ENCODE results near the gene TMEM45B. TPM values are rescaled to one million over a fixed set of nuclear protein-coding genes. Genes with fewer than 3 reads are reported as not detected.
"Not testable (repeated sequence)": the region's sequence is repeated elsewhere in the genome, so short reads cannot be mapped to it uniquely, and the experiment has no call there.

Gene TMEM45B
- 10 to 100 TPM; 59.9 to 90.6 TPM for polyA plus RNA-seq

DNA sequence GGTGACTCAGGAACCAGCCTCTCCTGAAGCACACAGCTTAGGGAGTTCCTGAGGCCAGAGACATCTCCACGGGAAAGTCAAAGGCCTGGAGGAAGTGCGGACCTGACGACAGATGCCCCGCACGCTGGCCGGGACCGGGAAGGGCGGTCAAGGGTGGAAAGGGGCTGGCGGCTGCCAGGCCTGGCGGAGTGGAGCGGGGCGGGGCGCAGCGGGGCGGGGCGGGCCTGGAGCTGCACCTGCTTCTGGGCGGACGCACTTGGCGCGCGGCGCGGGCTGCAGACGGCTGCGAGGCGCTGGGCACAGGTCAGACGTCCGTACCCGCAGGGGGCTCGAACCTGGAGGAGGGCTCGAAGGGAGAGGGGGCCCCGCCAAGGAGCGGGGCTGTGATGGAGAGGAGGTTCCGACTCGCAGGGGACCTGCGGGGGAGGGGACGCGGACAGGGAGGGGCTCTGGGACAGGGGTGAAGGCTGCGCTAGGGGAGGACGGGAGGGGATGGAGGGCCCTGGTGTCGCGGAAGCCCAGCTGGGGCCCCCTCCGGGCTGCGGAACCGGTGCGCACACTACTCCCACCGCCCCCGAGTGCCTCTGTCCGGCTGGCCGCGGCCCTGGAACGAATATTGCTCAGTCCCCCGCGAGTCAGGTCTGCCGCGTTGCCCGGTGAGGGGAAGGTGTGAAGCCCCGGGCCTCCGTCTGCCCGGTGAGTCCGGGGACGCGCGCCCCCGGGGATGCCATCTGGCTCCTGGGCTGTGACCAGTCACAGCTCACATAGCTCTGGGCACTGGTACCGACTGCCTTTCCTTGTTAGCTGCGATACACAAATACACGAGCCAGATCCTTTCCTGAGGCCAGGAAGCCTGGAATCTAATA lies at the start of gene TMEM45B:
TSS of gene TMEM45B (plus strand) at position 253 of the 866 bp plus-strand sequence. CDS start 36,635 bp downstream, outside the sequence.
- H3K4me1 ChIP-seq (ENCODE audit: control insufficient read depth in 2 of 2, insufficient read depth in 2 of 2, low read length in 1 of 2), result no peaks in the 10 kb centered on the region
- 3 to 4% methylated on average over 42 to 68 of the region's 68 CpGs for WGBS, 2 donors
- no peaks in the 10 kb centered on the region for H3K36me3 ChIP-seq (ENCODE audit: control insufficient read depth in 2 of 2, insufficient read depth in 2 of 2, low read length in 1 of 2)
- H3K27ac ChIP-seq (ENCODE audit: low read depth in 2 of 2, low read length in 1 of 2), result peak within 1 kb of the TSS in 1 of 2 donors; percentile 87
- no peaks in the 10 kb centered on the region for H3K9me3 ChIP-seq (ENCODE audit: control insufficient read depth in 2 of 2, insufficient read depth in 1 of 2, low read depth in 1 of 2, low read length in 1 of 2)
- peak within 1 kb of the TSS; percentile 56 to 85 for H3K4me3 ChIP-seq (ENCODE audit: low read depth in 1 of 2, low read length in 2 of 2)
- no peaks in the 10 kb centered on the region for H3K27me3 ChIP-seq (ENCODE audit: control insufficient read depth in 1 of 2, insufficient read depth in 2 of 2, low read length in 2 of 2)

DNA sequence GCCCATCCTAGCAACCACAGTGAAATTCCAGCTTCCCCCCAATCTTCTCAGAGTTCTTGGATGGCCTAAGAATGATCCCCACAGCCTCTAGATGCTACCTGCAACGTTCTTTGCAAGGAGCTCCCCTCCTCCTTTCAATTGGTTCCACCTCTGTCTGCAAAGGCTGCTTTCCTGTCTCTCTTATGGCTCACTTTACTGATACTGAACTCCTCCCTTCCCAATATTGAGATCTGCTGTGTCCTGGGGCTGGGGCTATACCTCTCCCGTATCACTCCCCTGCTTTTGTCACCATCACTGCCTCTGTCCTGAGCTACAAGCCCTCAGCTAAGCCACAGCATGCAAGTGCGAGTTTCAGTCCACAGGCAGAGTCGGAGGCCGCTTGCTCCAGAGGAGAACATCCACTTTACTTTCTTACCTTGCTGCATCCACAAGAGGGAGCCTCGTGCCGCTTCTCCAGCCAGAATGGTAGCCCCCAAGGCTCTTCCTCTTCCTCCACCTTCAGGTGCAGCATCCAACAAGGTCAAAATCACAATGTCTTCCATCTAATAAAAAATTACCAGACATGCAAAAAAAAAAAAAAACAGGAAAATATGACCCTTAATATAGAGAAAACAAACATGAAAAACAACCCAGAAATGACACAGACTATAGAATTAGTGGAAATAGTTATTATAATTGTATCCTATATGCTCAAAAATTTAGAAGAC lies 48.6 kb upstream of the TMEM45B start:
- H3K27me3 ChIP-seq (ENCODE audit: control insufficient read depth in 1 of 2, insufficient read depth in 2 of 2, low read length in 2 of 2), result no peaks in the 10 kb centered on the region
- H3K4me1 ChIP-seq (ENCODE audit: control insufficient read depth in 2 of 2, insufficient read depth in 2 of 2, low read length in 1 of 2), result peaks cover 0 to 7% of the 10 kb centered on the region in 2 donors
- H3K27ac ChIP-seq (ENCODE audit: low read depth in 2 of 2, low read length in 1 of 2), result no peak overlapping the region
- H3K36me3 ChIP-seq (ENCODE audit: control insufficient read depth in 2 of 2, insufficient read depth in 2 of 2, low read length in 1 of 2), result no peaks in the 10 kb centered on the region
- 23 to 25% methylated on average over 7 of the region's 7 CpGs for WGBS, 2 donors
- H3K9me3 ChIP-seq (ENCODE audit: control insufficient read depth in 2 of 2, insufficient read depth in 1 of 2, low read depth in 1 of 2, low read length in 1 of 2), result no peaks in the 10 kb centered on the region
- H3K4me3 ChIP-seq (ENCODE audit: low read depth in 1 of 2, low read length in 2 of 2), result no peak overlapping the region

DNA sequence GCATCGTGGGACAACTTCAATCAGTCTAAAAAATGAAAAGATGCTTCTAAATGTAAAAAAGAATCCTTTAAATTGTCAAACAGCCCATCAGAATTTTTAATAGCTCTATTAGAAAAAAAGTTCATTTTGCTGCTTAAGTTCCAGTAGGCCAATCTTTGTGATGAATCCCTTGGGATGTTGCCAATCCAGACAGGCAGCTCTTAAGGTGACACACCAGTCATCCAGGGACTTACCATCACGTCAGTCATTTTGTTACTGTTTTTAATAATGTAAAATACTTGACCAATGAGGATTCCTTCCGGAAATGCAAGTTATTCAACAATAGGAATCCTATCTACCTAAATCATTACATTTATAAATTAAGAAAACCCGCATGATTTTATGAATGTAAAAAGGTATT lies 47.8 kb upstream of the TMEM45B start:
- H3K9me3 ChIP-seq (ENCODE audit: control insufficient read depth in 2 of 2, insufficient read depth in 1 of 2, low read depth in 1 of 2, low read length in 1 of 2), result no peaks in the 10 kb centered on the region
- no peak overlapping the region for H3K27ac ChIP-seq (ENCODE audit: low read depth in 2 of 2, low read length in 1 of 2)
- H3K4me3 ChIP-seq (ENCODE audit: low read depth in 1 of 2, low read length in 2 of 2), result no peak overlapping the region
- H3K36me3 ChIP-seq (ENCODE audit: control insufficient read depth in 2 of 2, insufficient read depth in 2 of 2, low read length in 1 of 2), result no peaks in the 10 kb centered on the region
- H3K4me1 ChIP-seq (ENCODE audit: control insufficient read depth in 2 of 2, insufficient read depth in 2 of 2, low read length in 1 of 2), result peaks cover 0 to 7% of the 10 kb centered on the region in 2 donors
- 61 to 67% methylated on average over 4 of the region's 4 CpGs for WGBS, 2 donors
- no peaks in the 10 kb centered on the region for H3K27me3 ChIP-seq (ENCODE audit: control insufficient read depth in 1 of 2, insufficient read depth in 2 of 2, low read length in 2 of 2)

DNA sequence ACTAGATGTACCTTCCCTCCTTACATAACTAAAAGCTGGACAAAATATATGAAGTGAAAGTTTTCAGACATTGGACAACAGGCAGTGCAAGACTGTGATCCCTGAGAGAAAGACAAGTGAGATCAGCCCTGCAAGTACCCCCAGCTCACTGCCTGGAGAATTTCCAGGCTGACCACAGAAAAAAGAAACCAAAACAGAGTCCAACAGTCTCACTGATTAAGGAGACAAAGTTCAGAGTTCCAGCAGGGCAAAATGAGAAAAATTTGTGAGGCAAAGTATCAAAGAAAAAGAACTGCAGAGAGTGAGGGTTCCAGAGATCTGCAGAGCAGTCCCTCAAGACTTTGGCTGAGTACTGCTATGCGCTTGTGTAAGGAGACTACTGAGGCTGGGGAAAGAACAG lies 47.3 kb upstream of the TMEM45B start:
- Histone ChIP-seq H3K4me1 (ENCODE audit: control insufficient read depth in 2 of 2, insufficient read depth in 2 of 2, low read length in 1 of 2) (peaks cover 0 to 7% of the 10 kb centered on the region in 2 donors), H3K9me3 (ENCODE audit: control insufficient read depth in 2 of 2, insufficient read depth in 1 of 2, low read depth in 1 of 2, low read length in 1 of 2) (no peaks in the 10 kb centered on the region), H3K27me3 (ENCODE audit: control insufficient read depth in 1 of 2, insufficient read depth in 2 of 2, low read length in 2 of 2) (no peaks in the 10 kb centered on the region), H3K4me3 (ENCODE audit: low read depth in 1 of 2, low read length in 2 of 2) (no peak overlapping the region), H3K27ac (ENCODE audit: low read depth in 2 of 2, low read length in 1 of 2) (no peak overlapping the region), H3K36me3 (ENCODE audit: control insufficient read depth in 2 of 2, insufficient read depth in 2 of 2, low read length in 1 of 2) (no peaks in the 10 kb centered on the region)
- WGBS, 2 donors, result 71 to 96% methylated on average over 1 of the region's 1 CpG

DNA sequence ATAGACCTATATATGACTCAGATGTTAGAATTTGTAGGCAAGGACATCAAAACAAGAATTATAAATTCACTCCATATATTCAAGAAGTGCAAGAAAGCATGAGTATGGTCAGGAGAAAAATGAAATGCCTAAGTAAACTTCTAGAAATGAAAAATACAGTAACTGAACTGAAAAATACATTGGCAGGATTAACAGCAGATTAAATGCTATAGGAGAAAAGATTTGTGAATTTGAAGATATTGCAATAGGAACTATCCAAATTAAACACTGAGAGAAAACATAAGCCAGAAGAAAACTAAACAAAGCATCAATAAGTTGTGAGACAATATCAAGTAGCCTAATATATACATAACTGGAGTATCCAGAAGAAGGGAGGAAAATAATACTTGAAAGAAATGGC lies 46.6 kb upstream of the TMEM45B start:
- H3K36me3 ChIP-seq (ENCODE audit: control insufficient read depth in 2 of 2, insufficient read depth in 2 of 2, low read length in 1 of 2), result no peaks in the 10 kb centered on the region
- H3K27me3 ChIP-seq (ENCODE audit: control insufficient read depth in 1 of 2, insufficient read depth in 2 of 2, low read length in 2 of 2), result no peaks in the 10 kb centered on the region
- H3K9me3 ChIP-seq (ENCODE audit: control insufficient read depth in 2 of 2, insufficient read depth in 1 of 2, low read depth in 1 of 2, low read length in 1 of 2), result no peaks in the 10 kb centered on the region
- H3K4me3 ChIP-seq (ENCODE audit: low read depth in 1 of 2, low read length in 2 of 2), result no peak overlapping the region
- peaks cover 0 to under 1% of the 10 kb centered on the region in 2 donors for H3K4me1 ChIP-seq (ENCODE audit: control insufficient read depth in 2 of 2, insufficient read depth in 2 of 2, low read length in 1 of 2)
- no peak overlapping the region for H3K27ac ChIP-seq (ENCODE audit: low read depth in 2 of 2, low read length in 1 of 2)

DNA sequence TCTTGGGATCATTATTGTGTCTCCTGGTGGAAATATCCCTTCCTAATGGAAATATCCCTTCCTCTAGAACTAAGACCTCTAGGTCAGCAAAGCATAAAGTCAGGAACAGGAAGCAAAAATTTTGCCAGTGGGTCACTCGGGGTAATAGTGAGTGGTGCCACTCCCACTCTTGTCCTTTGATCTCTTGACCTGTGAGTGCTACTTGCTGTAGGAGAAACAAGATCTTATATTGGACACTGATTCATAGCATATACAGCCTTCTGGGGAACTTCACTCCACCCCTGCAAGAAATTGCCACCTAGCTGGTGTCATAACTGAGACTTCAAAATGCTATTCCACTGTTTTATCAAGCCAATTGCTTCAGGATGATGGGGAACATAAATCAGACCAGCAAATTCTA lies 44.7 kb upstream of the TMEM45B start:
- 59 to 75% methylated on average over 1 of the region's 1 CpG for WGBS, 2 donors

DNA sequence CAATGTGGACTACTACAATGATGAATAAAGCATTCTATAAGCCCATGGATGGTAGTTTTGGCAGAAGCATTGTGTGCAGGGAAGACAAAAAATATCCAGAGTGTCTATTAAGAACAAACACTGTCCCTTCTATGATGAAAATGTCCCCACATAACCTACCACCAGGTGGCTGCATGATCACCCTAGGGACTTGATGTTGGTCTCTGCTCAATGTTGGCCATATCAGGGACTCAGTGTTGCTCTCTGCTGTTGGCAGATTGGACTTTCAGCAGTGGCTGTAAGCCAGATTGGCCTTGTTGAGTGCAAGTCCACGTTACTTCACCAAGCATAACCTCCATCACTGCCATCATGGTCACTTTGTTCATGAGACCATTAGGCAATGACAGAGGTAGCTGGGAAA lies 44.2 kb upstream of the TMEM45B start:
- not testable (repeated sequence) for H3K27me3 ChIP-seq (ENCODE audit: control insufficient read depth in 1 of 2, insufficient read depth in 2 of 2, low read length in 2 of 2); H3K9me3 ChIP-seq (ENCODE audit: control insufficient read depth in 2 of 2, insufficient read depth in 1 of 2, low read depth in 1 of 2, low read length in 1 of 2); H3K36me3 ChIP-seq (ENCODE audit: control insufficient read depth in 2 of 2, insufficient read depth in 2 of 2, low read length in 1 of 2); H3K4me1 ChIP-seq (ENCODE audit: control insufficient read depth in 2 of 2, insufficient read depth in 2 of 2, low read length in 1 of 2); H3K4me3 ChIP-seq (ENCODE audit: low read depth in 1 of 2, low read length in 2 of 2); H3K27ac ChIP-seq (ENCODE audit: low read depth in 2 of 2, low read length in 1 of 2)
- 75 to 87% methylated on average over 1 of the region's 1 CpG for whole genome bisulfite sequencing, 2 donors

More for the DNA sequence above, 44.7 kb upstream of the TMEM45B start:
- Histone ChIP-seq H3K4me3 (ENCODE audit: low read depth in 1 of 2, low read length in 2 of 2) (no peak overlapping the region), H3K27me3 (ENCODE audit: control insufficient read depth in 1 of 2, insufficient read depth in 2 of 2, low read length in 2 of 2) (no peaks in the 10 kb centered on the region), H3K27ac (ENCODE audit: low read depth in 2 of 2, low read length in 1 of 2) (no peak overlapping the region), H3K4me1 (ENCODE audit: control insufficient read depth in 2 of 2, insufficient read depth in 2 of 2, low read length in 1 of 2) (no peaks in the 10 kb centered on the region), H3K9me3 (ENCODE audit: control insufficient read depth in 2 of 2, insufficient read depth in 1 of 2, low read depth in 1 of 2, low read length in 1 of 2) (no peaks in the 10 kb centered on the region), H3K36me3 (ENCODE audit: control insufficient read depth in 2 of 2, insufficient read depth in 2 of 2, low read length in 1 of 2) (no peaks in the 10 kb centered on the region)

DNA sequence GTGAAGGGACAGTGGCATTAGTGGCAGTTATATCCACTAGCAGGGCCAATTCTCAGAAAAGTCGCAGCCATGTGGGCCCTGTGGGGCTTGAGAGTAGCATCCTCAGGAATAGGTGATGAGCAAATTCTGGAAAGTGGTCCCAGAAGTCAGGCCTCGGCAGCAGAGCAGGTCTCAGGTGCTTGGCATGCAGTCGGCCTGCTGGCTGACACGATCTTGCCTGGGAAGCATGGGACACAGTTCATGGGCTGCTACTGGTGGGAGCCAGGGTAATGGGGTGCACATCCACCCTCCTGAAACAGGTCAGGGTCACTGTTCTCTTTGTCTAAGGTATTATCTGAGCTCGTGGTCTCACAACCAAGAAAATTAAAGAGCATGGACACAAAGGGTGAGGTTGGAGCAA lies 36.8 kb upstream of the TMEM45B start:
- H3K4me1 ChIP-seq (ENCODE audit: control insufficient read depth in 2 of 2, insufficient read depth in 2 of 2, low read length in 1 of 2), result no peaks in the 10 kb centered on the region
- H3K36me3 ChIP-seq (ENCODE audit: control insufficient read depth in 2 of 2, insufficient read depth in 2 of 2, low read length in 1 of 2), result no peaks in the 10 kb centered on the region
- no peaks in the 10 kb centered on the region for H3K9me3 ChIP-seq (ENCODE audit: control insufficient read depth in 2 of 2, insufficient read depth in 1 of 2, low read depth in 1 of 2, low read length in 1 of 2)
- 71 to 82% methylated on average over 5 of the region's 5 CpGs for WGBS, 2 donors
- no peak overlapping the region for H3K27ac ChIP-seq (ENCODE audit: low read depth in 2 of 2, low read length in 1 of 2)
- H3K4me3 ChIP-seq (ENCODE audit: low read depth in 1 of 2, low read length in 2 of 2), result no peak overlapping the region
- H3K27me3 ChIP-seq (ENCODE audit: control insufficient read depth in 1 of 2, insufficient read depth in 2 of 2, low read length in 2 of 2), result no peaks in the 10 kb centered on the region

DNA sequence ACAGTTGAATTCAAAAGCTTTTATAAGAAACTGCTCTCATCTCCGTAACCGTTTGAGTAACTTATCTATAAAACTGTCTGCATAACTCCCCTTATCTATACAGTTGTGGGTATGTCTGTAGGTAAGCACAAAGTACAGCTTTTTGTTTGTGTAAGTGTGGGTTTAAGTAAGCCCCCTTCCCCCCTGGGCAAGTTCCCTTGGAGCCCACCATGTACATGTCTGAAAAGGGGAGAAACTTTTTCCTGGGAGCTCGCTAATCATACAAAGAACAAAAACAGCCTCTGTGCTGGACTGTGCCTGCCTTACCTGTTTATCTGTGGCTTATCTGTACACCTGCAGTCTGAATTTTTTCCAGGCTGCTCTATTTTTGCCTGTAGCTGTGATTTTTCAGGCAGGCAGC lies 36.3 kb upstream of the TMEM45B start:
- no peaks in the 10 kb centered on the region for H3K36me3 ChIP-seq (ENCODE audit: control insufficient read depth in 2 of 2, insufficient read depth in 2 of 2, low read length in 1 of 2)
- H3K4me3 ChIP-seq (ENCODE audit: low read depth in 1 of 2, low read length in 2 of 2), result no peak overlapping the region
- no peak overlapping the region for H3K27ac ChIP-seq (ENCODE audit: low read depth in 2 of 2, low read length in 1 of 2)
- no peaks in the 10 kb centered on the region for H3K27me3 ChIP-seq (ENCODE audit: control insufficient read depth in 1 of 2, insufficient read depth in 2 of 2, low read length in 2 of 2)
- WGBS, 2 donors, result 40 to 68% methylated on average over 3 of the region's 3 CpGs
- H3K4me1 ChIP-seq (ENCODE audit: control insufficient read depth in 2 of 2, insufficient read depth in 2 of 2, low read length in 1 of 2), result no peaks in the 10 kb centered on the region
- H3K9me3 ChIP-seq (ENCODE audit: control insufficient read depth in 2 of 2, insufficient read depth in 1 of 2, low read depth in 1 of 2, low read length in 1 of 2), result no peaks in the 10 kb centered on the region

All from esophagus (tissue), 2 donors.